ENCODE data around the gene GCLC. TPM values are rescaled to one million over a fixed set of nuclear protein-coding genes. Genes with fewer than 3 reads are reported as not detected.

The GCLC gene
- total and polyA plus RNA-seq, 2 experiments from 2014 or later, result 16.9 to 40.3 TPM

DNA sequence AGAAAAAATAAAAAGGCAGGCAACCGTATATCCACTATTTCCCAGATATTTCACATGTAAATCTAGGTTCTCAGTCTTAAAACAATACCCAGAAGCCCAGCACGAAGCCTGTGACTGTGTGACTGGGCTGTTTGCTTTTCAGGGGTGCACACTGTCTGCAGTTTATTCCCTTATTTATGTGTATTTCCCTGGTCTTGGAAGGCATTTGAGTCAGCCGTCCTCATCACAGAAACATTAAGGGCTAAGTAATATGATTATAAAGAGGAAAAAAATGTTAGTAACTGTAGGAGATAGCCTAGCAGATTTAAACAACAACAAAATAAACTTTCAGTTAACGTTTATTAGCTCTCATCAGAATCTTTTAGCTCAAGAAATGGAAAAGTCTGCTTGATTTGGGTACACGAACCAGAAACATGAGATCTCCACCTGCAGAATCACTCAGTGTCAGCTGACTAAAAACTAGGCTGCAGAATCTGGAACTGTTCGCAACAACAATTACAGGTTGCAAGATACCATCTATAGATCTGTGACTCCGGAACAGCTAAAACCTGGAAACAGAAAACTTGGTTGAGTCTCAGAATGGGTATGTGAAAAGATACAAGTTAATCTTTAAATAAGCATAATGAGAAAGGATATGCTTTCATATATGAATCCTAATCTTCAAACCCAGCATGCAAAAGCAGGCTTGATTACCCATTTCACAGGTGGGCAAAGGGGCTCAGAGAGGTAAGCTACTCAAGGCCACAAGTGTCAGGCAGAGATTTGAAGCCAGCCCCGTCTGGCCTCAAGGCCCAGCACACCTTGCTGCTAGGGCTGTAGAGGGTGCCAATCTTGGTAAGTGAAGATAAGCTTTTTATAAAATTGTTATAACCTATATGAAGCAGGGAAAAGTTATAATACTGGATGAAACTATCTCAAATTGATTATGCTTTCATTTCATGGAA lies 21.1 kb downstream of the GCLC start:
- peaks cover 45% of the 10 kb centered on the region for H3K4me1 ChIP-seq (ENCODE audit: insufficient read depth)
- no peaks in the 10 kb centered on the region for H3K27me3 ChIP-seq (ENCODE audit: insufficient read depth)
- peaks cover 4% of the 10 kb centered on the region; the same call in 1 of the 2 replicates for H3K36me3 ChIP-seq (ENCODE audit: insufficient read depth)

DNA sequence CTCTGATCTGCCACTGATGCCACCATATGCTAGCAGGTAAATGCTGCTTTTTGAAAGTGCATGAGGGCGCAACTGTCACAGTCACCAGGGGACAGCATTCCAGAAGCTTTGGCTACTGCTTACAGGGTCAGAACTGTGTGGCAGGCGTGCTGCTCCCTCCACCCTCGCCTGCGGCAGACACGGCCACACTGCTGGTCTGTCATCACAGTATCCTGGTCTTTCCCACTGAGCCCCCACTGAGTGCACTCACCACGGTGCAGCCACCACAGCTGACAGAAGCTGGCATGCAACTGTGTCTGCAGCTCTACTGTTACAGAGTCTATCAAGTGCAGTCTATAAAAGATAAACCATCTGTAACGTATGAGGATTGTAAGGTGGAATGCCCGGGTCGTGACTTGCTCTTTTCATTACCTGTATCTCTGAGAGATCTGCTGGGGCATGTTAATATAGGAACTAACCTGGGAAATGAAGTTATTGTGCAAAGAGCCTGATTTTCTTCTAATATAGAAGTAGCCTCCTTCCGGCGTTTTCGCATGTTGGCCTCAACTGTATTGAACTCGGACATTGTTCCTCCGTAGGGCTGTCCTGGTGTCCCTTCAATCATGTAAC lies 24.5 kb downstream of the GCLC start:
- H3K27ac Mint-ChIP-seq, result no peak overlapping the region
- Histone ChIP-seq H3K27me3 (ENCODE audit: insufficient read depth) (no peaks in the 10 kb centered on the region), H2AFZ (no peak overlapping the region), H3F3A (replicated peaks; ENCODE audit: low read depth) (no peaks in the 10 kb centered on the region), H3K9me2 (ENCODE audit: insufficient read depth) (no peaks in the 10 kb centered on the region), H3K4me2 (no peak overlapping the region), H3K4me1 (ENCODE audit: insufficient read depth) (peaks cover 22% of the 10 kb centered on the region), H3K4me3 (no peak overlapping the region), H3K79me2 (replicated peaks; ENCODE audit: insufficient read depth) (peaks cover 62% of the 10 kb centered on the region), H3K27ac (ENCODE audit: low read depth) (no peak overlapping the region), H3K36me3 (ENCODE audit: insufficient read depth) (peaks cover 11% of the 10 kb centered on the region), H4K20me1 (replicated peaks; ENCODE audit: insufficient read depth) (peaks cover 13% of the 10 kb centered on the region; the same call in 1 of the 2 replicates)
- no peak overlapping the region for H3K4me3 Mint-ChIP-seq
- H3K4me1 Mint-ChIP-seq, result peaks cover 23% of the 10 kb centered on the region
- DNase-seq (ENCODE audit: low spot score), result no peak
- ATAC-seq, result no peak
- no peaks in the 10 kb centered on the region for H3K27me3 Mint-ChIP-seq (ENCODE audit: insufficient read depth, low read depth, poor library complexity)
- no peaks in the 10 kb centered on the region for H3K9me3 Mint-ChIP-seq
- peaks cover 30% of the 10 kb centered on the region for H3K36me3 Mint-ChIP-seq (ENCODE audit: low read depth)
- no peak for TF ChIP-seq ZNF331 (CRISPR knock-in tag; IDR thresholded peaks at IDR 0.05; ENCODE audit: low read depth)
- TF ChIP-seq POLR2AphosphoS5 (IDR thresholded peaks at IDR 0.05; ENCODE audit: low read depth), result no peak
- TF ChIP-seq, protein P1, sequence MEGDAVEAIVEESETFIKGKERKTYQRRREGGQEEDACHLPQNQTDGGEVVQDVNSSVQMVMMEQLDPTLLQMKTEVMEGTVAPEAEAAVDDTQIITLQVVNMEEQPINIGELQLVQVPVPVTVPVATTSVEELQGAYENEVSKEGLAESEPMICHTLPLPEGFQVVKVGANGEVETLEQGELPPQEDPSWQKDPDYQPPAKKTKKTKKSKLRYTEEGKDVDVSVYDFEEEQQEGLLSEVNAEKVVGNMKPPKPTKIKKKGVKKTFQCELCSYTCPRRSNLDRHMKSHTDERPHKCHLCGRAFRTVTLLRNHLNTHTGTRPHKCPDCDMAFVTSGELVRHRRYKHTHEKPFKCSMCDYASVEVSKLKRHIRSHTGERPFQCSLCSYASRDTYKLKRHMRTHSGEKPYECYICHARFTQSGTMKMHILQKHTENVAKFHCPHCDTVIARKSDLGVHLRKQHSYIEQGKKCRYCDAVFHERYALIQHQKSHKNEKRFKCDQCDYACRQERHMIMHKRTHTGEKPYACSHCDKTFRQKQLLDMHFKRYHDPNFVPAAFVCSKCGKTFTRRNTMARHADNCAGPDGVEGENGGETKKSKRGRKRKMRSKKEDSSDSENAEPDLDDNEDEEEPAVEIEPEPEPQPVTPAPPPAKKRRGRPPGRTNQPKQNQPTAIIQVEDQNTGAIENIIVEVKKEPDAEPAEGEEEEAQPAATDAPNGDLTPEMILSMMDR (conservative IDR thresholded peaks at IDR 0.05; ENCODE audit: low read depth in 2 of 2), result no peak

More for the DNA sequence above, 21.1 kb downstream of the GCLC start:
- Mint-ChIP-seq H3K27me3 (ENCODE audit: insufficient read depth, low read depth, poor library complexity) (peaks cover 4% of the 10 kb centered on the region), H3K9me3 (no peaks in the 10 kb centered on the region), H3K36me3 (ENCODE audit: low read depth) (peaks cover 20% of the 10 kb centered on the region), H3K4me3 (no peak overlapping the region), H3K27ac (no peak overlapping the region), H3K4me1 (peaks cover 51% of the 10 kb centered on the region)
- no peak for DNase-seq (ENCODE audit: low spot score)
- Histone ChIP-seq H2AFZ (no peak overlapping the region), H3F3A (replicated peaks; ENCODE audit: low read depth) (no peaks in the 10 kb centered on the region), H3K4me3 (no peak overlapping the region), H3K9me2 (ENCODE audit: insufficient read depth) (no peaks in the 10 kb centered on the region), H4K20me1 (replicated peaks; ENCODE audit: insufficient read depth) (peaks cover 13% of the 10 kb centered on the region; the same call in 1 of the 2 replicates), H3K79me2 (replicated peaks; ENCODE audit: insufficient read depth) (peaks cover 89% of the 10 kb centered on the region), H3K27ac (ENCODE audit: low read depth) (no peak overlapping the region), H3K4me2 (peak overlapping the region; percentile 37; the same call in 1 of the 2 replicates)
- peak; percentile 22; the same call in 2 of the 3 replicates for ATAC-seq
- TF ChIP-seq CREB1 (CRISPR knock-in tag; IDR thresholded peaks at IDR 0.05; ENCODE audit: low read depth), result no peak
- TF ChIP-seq, protein P2, sequence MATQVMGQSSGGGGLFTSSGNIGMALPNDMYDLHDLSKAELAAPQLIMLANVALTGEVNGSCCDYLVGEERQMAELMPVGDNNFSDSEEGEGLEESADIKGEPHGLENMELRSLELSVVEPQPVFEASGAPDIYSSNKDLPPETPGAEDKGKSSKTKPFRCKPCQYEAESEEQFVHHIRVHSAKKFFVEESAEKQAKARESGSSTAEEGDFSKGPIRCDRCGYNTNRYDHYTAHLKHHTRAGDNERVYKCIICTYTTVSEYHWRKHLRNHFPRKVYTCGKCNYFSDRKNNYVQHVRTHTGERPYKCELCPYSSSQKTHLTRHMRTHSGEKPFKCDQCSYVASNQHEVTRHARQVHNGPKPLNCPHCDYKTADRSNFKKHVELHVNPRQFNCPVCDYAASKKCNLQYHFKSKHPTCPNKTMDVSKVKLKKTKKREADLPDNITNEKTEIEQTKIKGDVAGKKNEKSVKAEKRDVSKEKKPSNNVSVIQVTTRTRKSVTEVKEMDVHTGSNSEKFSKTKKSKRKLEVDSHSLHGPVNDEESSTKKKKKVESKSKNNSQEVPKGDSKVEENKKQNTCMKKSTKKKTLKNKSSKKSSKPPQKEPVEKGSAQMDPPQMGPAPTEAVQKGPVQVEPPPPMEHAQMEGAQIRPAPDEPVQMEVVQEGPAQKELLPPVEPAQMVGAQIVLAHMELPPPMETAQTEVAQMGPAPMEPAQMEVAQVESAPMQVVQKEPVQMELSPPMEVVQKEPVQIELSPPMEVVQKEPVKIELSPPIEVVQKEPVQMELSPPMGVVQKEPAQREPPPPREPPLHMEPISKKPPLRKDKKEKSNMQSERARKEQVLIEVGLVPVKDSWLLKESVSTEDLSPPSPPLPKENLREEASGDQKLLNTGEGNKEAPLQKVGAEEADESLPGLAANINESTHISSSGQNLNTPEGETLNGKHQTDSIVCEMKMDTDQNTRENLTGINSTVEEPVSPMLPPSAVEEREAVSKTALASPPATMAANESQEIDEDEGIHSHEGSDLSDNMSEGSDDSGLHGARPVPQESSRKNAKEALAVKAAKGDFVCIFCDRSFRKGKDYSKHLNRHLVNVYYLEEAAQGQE (IDR thresholded peaks at IDR 0.05; ENCODE audit: unreplicated experiment), result no peak
- TF ChIP-seq, protein P3, sequence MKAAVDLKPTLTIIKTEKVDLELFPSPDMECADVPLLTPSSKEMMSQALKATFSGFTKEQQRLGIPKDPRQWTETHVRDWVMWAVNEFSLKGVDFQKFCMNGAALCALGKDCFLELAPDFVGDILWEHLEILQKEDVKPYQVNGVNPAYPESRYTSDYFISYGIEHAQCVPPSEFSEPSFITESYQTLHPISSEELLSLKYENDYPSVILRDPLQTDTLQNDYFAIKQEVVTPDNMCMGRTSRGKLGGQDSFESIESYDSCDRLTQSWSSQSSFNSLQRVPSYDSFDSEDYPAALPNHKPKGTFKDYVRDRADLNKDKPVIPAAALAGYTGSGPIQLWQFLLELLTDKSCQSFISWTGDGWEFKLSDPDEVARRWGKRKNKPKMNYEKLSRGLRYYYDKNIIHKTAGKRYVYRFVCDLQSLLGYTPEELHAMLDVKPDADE (IDR thresholded peaks at IDR 0.05), result no peak
- no peak for TF ChIP-seq NANOG (IDR thresholded peaks at IDR 0.05; ENCODE audit: borderline replicate concordance)
- no peak for TF ChIP-seq POLR2AphosphoS5 (IDR thresholded peaks at IDR 0.05; ENCODE audit: low read depth)
- TF ChIP-seq EZH2 (IDR thresholded peaks at IDR 0.05; ENCODE audit: low read depth, unreplicated experiment), result no peak
